B cell (primary cell): ENCODE results near the gene CD44. TPM values are rescaled to one million over a fixed set of nuclear protein-coding genes. Genes with fewer than 3 reads are reported as not detected.
A peak's percentile ranks its signal among the peaks of the same experiment; 100 is the strongest.

Experiments
- ATAC-seq: fragments of 200-7000 bp; cut with Tn5 transposase; one replicate; pipeline ENCODE4 v1.10.0; 2021; ENCODE audit warnings: low read depth, mild to moderate bottlenecking, moderate number of reproducible peaks, moderate library complexity
- CTCF ChIA-PET: fragments of 350-600 bp; sonication (Branson Sonifier 250); formaldehyde crosslinking; loops from one replicate; lab custom pipeline; 2021; ENCODE audit warnings: antibody characterized with exemption, inconsistent platforms; lab: Charles Lee
- POLR2A ChIA-PET: fragments of 350-600 bp; sonication (Branson Sonifier 250); formaldehyde crosslinking; loops from one replicate; lab custom pipeline; 2021; ENCODE audit warnings: antibody characterized with exemption; lab: Charles Lee
- DNase-seq: peaks from one replicate; pipeline ENCODE4 v3.0.0; 2013
- H2AFZ ChIP-seq: 2 replicates; pipeline ENCODE4 v1.6.1; 2012; ENCODE audit warnings: mild to moderate bottlenecking, low read depth, low read length; ENCODE audit not compliant: insufficient read depth, poor library complexity, severe bottlenecking
- H3K27ac ChIP-seq, 2 donors: 1 replicate in 1 of 2; 2 replicates in 1 of 2; pipeline ENCODE4 v1.5.1; 2012 to 2013; ENCODE audit warnings: low read length in 2 of 2, mild to moderate bottlenecking in 2 of 2, moderate library complexity in 1 of 2
- H3K27me3 ChIP-seq, 4 experiments: fragments of 200-600 bp in 1 of 4; sonication (generic) in 1 of 4; replicated peaks in 1 of 4; 1 replicate in 2 of 4; 2 replicates in 2 of 4; pipeline versions ENCODE4 v1.6.1 to v1.7.0; 2013 to 2016; ENCODE audit warnings: low read length in 3 of 4, mild to moderate bottlenecking in 2 of 4, mixed read lengths in 1 of 4, moderate library complexity in 1 of 4; ENCODE audit not compliant: insufficient read depth in 4 of 4, control insufficient read depth in 3 of 4; ENCODE audit errors: control extremely low read depth in 1 of 4
- H3K36me3 ChIP-seq, 2 experiments: replicated peaks in 1 of 2; 1 replicate in 1 of 2; 2 replicates in 1 of 2; pipeline versions ENCODE4 v1.6.1 to v1.7.1; 2013; ENCODE audit warnings: low read length in 1 of 2; ENCODE audit not compliant: insufficient read depth in 2 of 2, control insufficient read depth in 1 of 2; ENCODE audit errors: control extremely low read depth in 1 of 2, extremely low read depth in 1 of 2
- H3K4me1 ChIP-seq, 2 donors: fragments of 200-600 bp in 1 of 2; sonication (generic) in 1 of 2; 1 replicate in 1 of 2; 2 replicates in 1 of 2; pipeline versions ENCODE4 v1.5.1 to v1.6.1; 2013 to 2017; ENCODE audit warnings: low read length in 2 of 2; ENCODE audit not compliant: control insufficient read depth in 2 of 2, insufficient read depth in 2 of 2
- H3K4me2 ChIP-seq: replicated peaks from 2 replicates; pipeline ENCODE3; 2012; ENCODE audit warnings: mild to moderate bottlenecking, low read depth, low read length; ENCODE audit not compliant: poor library complexity, severe bottlenecking
- H3K4me3 ChIP-seq, 5 experiments: fragments of 200-600 bp in 1 of 5; sonication (generic) in 1 of 5; 1 replicate in 3 of 5; 2 replicates in 2 of 5; pipeline versions ENCODE4 v1.5.1 to v1.7.0; 2011 to 2016; ENCODE audit warnings: low read length in 4 of 5, mild to moderate bottlenecking in 4 of 5, low read depth in 2 of 5, control low read depth in 1 of 5, moderate library complexity in 1 of 5; ENCODE audit not compliant: insufficient read depth in 1 of 5; ENCODE audit errors: control extremely low read depth in 1 of 5, extremely low read depth in 1 of 5
- H3K79me2 ChIP-seq: fragments of 200-600 bp; sonication (generic); one replicate; pipeline ENCODE4 v1.6.0; 2016; ENCODE audit warnings: low read length; ENCODE audit not compliant: control insufficient read depth, insufficient read depth
- H3K9ac ChIP-seq: fragments of 200-600 bp; sonication (generic); 2 replicates; pipeline ENCODE4 v1.6.1; 2017; ENCODE audit warnings: mild to moderate bottlenecking, low read length, moderate library complexity
- H3K9me3 ChIP-seq, 3 donors: one replicate each; pipeline versions ENCODE4 v1.6.1 to v1.7.1; 2013; ENCODE audit warnings: low read length in 2 of 3; ENCODE audit not compliant: control insufficient read depth in 2 of 3, insufficient read depth in 1 of 3; ENCODE audit errors: control extremely low read depth in 1 of 3
- H4K20me1 ChIP-seq: 2 replicates; pipeline ENCODE4 v1.6.0; 2012; ENCODE audit warnings: mild to moderate bottlenecking, low read length; ENCODE audit not compliant: insufficient read depth, control insufficient read depth, poor library complexity, severe bottlenecking
- H3K27ac Mint-ChIP-seq: one replicate; pipeline ENCODE4 v1.8.0; 2021; ENCODE audit warnings: mixed read lengths
- H3K27me3 Mint-ChIP-seq: one replicate; pipeline ENCODE4 v1.8.0; 2021; ENCODE audit warnings: mixed read lengths
- H3K4me1 Mint-ChIP-seq: one replicate; pipeline ENCODE4 v1.8.0; 2021; ENCODE audit warnings: mixed read lengths
- H3K4me3 Mint-ChIP-seq: one replicate; pipeline ENCODE4 v1.8.0; 2021; ENCODE audit warnings: mixed read lengths
- H3K9me3 Mint-ChIP-seq: one replicate; pipeline ENCODE4 v1.8.0; 2022; ENCODE audit warnings: mixed read lengths; ENCODE audit not compliant: insufficient read depth
- EZH2 ChIP-seq: IDR thresholded peaks from 2 replicates; pipeline ENCODE4 v1.6.1; 2012; ENCODE audit warnings: borderline replicate concordance, low read depth, mild to moderate bottlenecking, moderate library complexity, low read length; ENCODE audit not compliant: insufficient read depth, poor library complexity, severe bottlenecking
- WGBS: methylation state at CpG from one replicate; pipeline ENCODE4 v1.1.5; 2013; ENCODE audit warnings: missing lambda C conversion rate; ENCODE audit not compliant: insufficient coverage; 5-methylcytosine and 5-hydroxymethylcytosine counted together
- intact Hi-C: fragments of 100-400 bp; cut with micrococcal nuclease; formaldehyde crosslinking; loops from one replicate; pipeline ENCODE4 v1.10.0; 2022
- polyA plus RNA-seq: library from polyadenylated mRNA; depleted of rRNA; stranded (reverse); fragments of >200 nt; gene quantifications from 2 replicates; pipeline ENCODE4 v1.2.3, GENCODE V29; 2012
- total RNA-seq, 2 donors: library from RNA; stranded (reverse); fragments of 120-200 nt in 1 of 2; gene quantifications; 1 replicate in 1 of 2; 2 replicates in 1 of 2; pipeline versions ENCODE4 v1.2.3 to v1.2.4, GENCODE V29; 2013 to 2022
- TF ChIP-seq, protein P1 (sequence below): fragments of 200-600 bp; IDR thresholded peaks from one replicate; pipeline ENCODE4 v1.8.0; 2022; ENCODE audit warnings: antibody characterized with exemption, mild to moderate bottlenecking

Gene CD44
- total and polyA plus RNA-seq, 2 donors (not counting 1 experiment from before 2014, with no cell fraction given), result 261 to 896 TPM

DNA sequence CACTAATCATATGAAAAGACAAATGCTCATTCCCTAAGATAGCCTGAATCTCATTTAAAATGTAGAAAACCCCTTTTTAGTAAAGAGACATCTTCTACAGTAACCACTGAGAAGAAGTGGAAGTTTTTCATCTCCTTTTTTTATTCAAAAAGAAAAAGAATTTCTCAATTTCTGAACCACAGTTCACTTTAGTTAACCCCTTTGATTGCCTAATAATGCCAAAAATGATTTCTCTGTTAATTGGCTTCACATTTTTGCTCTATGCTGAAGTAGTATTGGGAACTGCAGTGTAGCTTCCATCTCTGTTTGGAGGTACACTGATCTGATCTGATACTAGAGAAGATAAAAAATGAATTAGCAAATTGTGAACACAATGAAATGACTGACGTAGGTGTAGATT is 58.3 kb downstream of the CD44 start:
- no peaks in the 10 kb centered on the region for H3K4me1 ChIP-seq
- Mint-ChIP-seq H3K27ac (no peak overlapping the region), H3K4me3 (no peak overlapping the region), H3K27me3 (no peaks in the 10 kb centered on the region), H3K4me1 (peaks cover 6% of the 10 kb centered on the region), H3K9me3 (no peaks in the 10 kb centered on the region)
- TF ChIP-seq, protein P1, sequence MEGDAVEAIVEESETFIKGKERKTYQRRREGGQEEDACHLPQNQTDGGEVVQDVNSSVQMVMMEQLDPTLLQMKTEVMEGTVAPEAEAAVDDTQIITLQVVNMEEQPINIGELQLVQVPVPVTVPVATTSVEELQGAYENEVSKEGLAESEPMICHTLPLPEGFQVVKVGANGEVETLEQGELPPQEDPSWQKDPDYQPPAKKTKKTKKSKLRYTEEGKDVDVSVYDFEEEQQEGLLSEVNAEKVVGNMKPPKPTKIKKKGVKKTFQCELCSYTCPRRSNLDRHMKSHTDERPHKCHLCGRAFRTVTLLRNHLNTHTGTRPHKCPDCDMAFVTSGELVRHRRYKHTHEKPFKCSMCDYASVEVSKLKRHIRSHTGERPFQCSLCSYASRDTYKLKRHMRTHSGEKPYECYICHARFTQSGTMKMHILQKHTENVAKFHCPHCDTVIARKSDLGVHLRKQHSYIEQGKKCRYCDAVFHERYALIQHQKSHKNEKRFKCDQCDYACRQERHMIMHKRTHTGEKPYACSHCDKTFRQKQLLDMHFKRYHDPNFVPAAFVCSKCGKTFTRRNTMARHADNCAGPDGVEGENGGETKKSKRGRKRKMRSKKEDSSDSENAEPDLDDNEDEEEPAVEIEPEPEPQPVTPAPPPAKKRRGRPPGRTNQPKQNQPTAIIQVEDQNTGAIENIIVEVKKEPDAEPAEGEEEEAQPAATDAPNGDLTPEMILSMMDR, result no peak
- no peak for TF ChIP-seq EZH2
- DNase-seq (no peak), ATAC-seq (no peak)
- no peak overlapping the region for H2AFZ ChIP-seq
- intact Hi-C loops, result loop anchor here (5.0 kb wide), 1 partner anchor 35 kb away; no protein-coding TSS in a partner anchor
- WGBS, result no CpG with 5 or more reads among the region's 1 CpG
- no peak overlapping the region for H3K4me2 ChIP-seq
- no peaks in the 10 kb centered on the region for H3K9me3 ChIP-seq
- ChIA-PET POLR2A (no interaction called here), CTCF (interaction anchor here (1.6 kb wide), 1 partner anchor 14 kb away, joined by 4 read pairs; no protein-coding TSS in a partner anchor)
- H3K27ac ChIP-seq, result peak overlapping the region in 1 of 2 donors; percentile 10
- peaks cover 11 to 93% of the 10 kb centered on the region in 2 experiments for H3K36me3 ChIP-seq
- no peak overlapping the region for H3K4me3 ChIP-seq
- no peak overlapping the region for H3K9ac ChIP-seq
- peaks cover 31% of the 10 kb centered on the region for H3K79me2 ChIP-seq
- no peaks in the 10 kb centered on the region for H3K27me3 ChIP-seq
- H4K20me1 ChIP-seq, result peaks cover 5% of the 10 kb centered on the region

DNA sequence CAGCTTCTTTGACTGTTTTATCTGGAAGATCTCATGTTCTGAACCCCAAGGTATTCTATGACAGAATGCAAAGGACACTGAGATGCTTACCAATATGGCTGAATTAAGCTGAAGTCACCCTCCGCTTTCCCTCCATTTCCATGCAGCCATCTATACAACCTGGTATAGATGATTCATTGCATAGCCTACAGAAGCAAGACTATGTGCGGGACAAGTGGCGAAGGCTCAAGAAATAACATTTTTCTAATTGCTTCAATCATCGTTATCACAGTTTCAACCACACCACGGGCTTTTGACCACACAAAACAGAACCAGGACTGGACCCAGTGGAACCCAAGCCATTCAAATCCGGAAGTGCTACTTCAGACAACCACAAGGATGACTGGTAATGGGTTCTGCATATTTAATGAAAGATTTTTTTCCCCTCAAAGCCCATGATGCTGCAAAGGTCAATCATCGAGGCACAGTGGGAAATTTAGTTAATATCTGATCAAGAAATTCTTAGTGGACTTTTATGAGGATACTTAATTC is 61.9 kb downstream of the CD44 start:
- WGBS, result 100% methylated on average over 1 of the region's 7 CpGs
- no peak overlapping the region for H3K4me3 Mint-ChIP-seq
- H2AFZ ChIP-seq, result no peak overlapping the region
- intact Hi-C loops, result no loop called here
- peaks cover 4 to 90% of the 10 kb centered on the region in 2 experiments for H3K36me3 ChIP-seq
- ATAC-seq (no peak), DNase-seq (no peak)
- H3K9me3 ChIP-seq, result no peaks in the 10 kb centered on the region
- H3K27me3 ChIP-seq, result no peaks in the 10 kb centered on the region
- POLR2A ChIA-PET, result no interaction called here
- no peak overlapping the region for H3K9ac ChIP-seq
- H3K27me3 Mint-ChIP-seq, result no peaks in the 10 kb centered on the region
- peaks cover 32% of the 10 kb centered on the region for H3K79me2 ChIP-seq
- H3K27ac Mint-ChIP-seq, result no peak overlapping the region
- no peak overlapping the region for H3K27ac ChIP-seq
- H3K9me3 Mint-ChIP-seq, result no peaks in the 10 kb centered on the region
- TF ChIP-seq, protein P1, result no peak
- no peak for TF ChIP-seq EZH2
- H3K4me1 ChIP-seq, result no peaks in the 10 kb centered on the region
- H3K4me3 ChIP-seq, result no peak overlapping the region
- peaks cover 13% of the 10 kb centered on the region for H3K4me1 Mint-ChIP-seq
- H4K20me1 ChIP-seq, result no peaks in the 10 kb centered on the region
- no peak overlapping the region for H3K4me2 ChIP-seq
- CTCF ChIA-PET, result no interaction called here
